ENCODE results near the gene ZFP36L2.

The ZFP36L2 gene

GRCh38 chr2:43222475-43223309 lies 3.7 kb downstream of the ZFP36L2 start:
- DNase-seq: no peak

- no peak for DNase-seq
These were observed 4.5 kb downstream of the ZFP36L2 start for GRCh38 chr2:43221763-43222474.

GRCh38 chr2:43221124-43221762 lies 5.2 kb downstream of the ZFP36L2 start:
- DNase-seq: no peak

- no peak for DNase-seq
These were observed 5.7 kb downstream of the ZFP36L2 start for GRCh38 chr2:43220760-43221123.

GRCh38 chr2:43220229-43220751 lies 6.1 kb downstream of the ZFP36L2 start:
- DNase-seq: no peak

GRCh38 chr2:43219383-43220228 lies 6.8 kb downstream of the ZFP36L2 start:
- DNase-seq: no peak

GRCh38 chr2:43218702-43219382 lies 7.6 kb downstream of the ZFP36L2 start:
- DNase-seq: no peak

- DNase-seq: no peak
These were observed 8.2 kb downstream of the ZFP36L2 start for GRCh38 chr2:43218155-43218701.

GRCh38 chr2:43217228-43218154 lies 8.9 kb downstream of the ZFP36L2 start:
- no peak for DNase-seq

- DNase-seq: no peak
These were observed 9.8 kb downstream of the ZFP36L2 start for GRCh38 chr2:43216629-43217028.

- DNase-seq: no peak
These were observed 10.6 kb downstream of the ZFP36L2 start for GRCh38 chr2:43215673-43216255.

GRCh38 chr2:43214253-43214652 lies 12.2 kb downstream of the ZFP36L2 start:
- no peak for DNase-seq

- DNase-seq: no peak
These were observed 13.5 kb downstream of the ZFP36L2 start for GRCh38 chr2:43212931-43213330.

- no peak for DNase-seq
These were observed 14.1 kb downstream of the ZFP36L2 start for GRCh38 chr2:43212216-43212835.

- DNase-seq: no peak
These were observed 15.7 kb downstream of the ZFP36L2 start for GRCh38 chr2:43210467-43211303.

GRCh38 chr2:43210125-43210466 lies 16.3 kb downstream of the ZFP36L2 start:
- no peak for DNase-seq

GRCh38 chr2:43209204-43209717 lies 17.1 kb downstream of the ZFP36L2 start:
- DNase-seq: no peak

- DNase-seq: no peak
These were observed 18.7 kb downstream of the ZFP36L2 start for GRCh38 chr2:43207553-43208300.
